ENCODE measurements around the gene E4F1.
"Not testable (repeated sequence)": the region's sequence is repeated elsewhere in the genome, so short reads cannot be mapped to it uniquely, and the experiment has no call there.

Gene E4F1

DNA sequence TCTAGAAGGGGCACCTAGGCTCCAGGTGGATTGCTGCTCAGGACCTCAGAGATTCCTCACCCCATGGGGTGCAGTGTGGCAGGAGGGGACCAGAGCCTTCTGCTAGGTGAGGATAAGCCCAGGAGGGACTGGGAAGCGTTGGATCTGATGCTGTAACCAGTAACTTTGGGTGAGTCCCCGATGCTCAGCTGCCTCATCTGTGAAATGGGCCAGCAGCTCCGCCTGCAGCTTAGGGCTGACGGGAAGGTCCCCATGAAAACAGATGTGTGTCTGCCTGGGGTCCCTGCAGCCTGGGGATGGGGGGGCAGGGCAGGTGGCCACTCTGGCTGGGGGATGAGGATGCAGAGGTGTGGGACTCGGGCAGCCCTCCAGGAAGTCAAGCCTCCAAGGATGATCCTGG is 24.3 kb upstream of the E4F1 start:
- H3K4me1 ChIP-seq, result peaks cover 7% of the 10 kb centered on the region
- no peak overlapping the region for H3K4me2 ChIP-seq (ENCODE audit: low read length)
- no peaks in the 10 kb centered on the region for H3K27me3 ChIP-seq (ENCODE audit: control insufficient read depth, insufficient read depth, low read length)
- H3K9me3 ChIP-seq (ENCODE audit: control insufficient read depth, low read length), result no peaks in the 10 kb centered on the region
- H2AFZ ChIP-seq, result no peak overlapping the region
- H3K9ac ChIP-seq, result no peak overlapping the region
- TF ChIP-seq, protein P1, sequence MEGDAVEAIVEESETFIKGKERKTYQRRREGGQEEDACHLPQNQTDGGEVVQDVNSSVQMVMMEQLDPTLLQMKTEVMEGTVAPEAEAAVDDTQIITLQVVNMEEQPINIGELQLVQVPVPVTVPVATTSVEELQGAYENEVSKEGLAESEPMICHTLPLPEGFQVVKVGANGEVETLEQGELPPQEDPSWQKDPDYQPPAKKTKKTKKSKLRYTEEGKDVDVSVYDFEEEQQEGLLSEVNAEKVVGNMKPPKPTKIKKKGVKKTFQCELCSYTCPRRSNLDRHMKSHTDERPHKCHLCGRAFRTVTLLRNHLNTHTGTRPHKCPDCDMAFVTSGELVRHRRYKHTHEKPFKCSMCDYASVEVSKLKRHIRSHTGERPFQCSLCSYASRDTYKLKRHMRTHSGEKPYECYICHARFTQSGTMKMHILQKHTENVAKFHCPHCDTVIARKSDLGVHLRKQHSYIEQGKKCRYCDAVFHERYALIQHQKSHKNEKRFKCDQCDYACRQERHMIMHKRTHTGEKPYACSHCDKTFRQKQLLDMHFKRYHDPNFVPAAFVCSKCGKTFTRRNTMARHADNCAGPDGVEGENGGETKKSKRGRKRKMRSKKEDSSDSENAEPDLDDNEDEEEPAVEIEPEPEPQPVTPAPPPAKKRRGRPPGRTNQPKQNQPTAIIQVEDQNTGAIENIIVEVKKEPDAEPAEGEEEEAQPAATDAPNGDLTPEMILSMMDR (IDR thresholded peaks at IDR 0.05), result no peak
- no peak overlapping the region for H3K27ac ChIP-seq
- H3K79me2 ChIP-seq, result peaks cover 2% of the 10 kb centered on the region
- no peaks in the 10 kb centered on the region for H3K36me3 ChIP-seq (ENCODE audit: control insufficient read depth, insufficient read depth, low read length)
- H3K4me3 ChIP-seq (ENCODE audit: low read depth, low read length), result no peak overlapping the region

DNA sequence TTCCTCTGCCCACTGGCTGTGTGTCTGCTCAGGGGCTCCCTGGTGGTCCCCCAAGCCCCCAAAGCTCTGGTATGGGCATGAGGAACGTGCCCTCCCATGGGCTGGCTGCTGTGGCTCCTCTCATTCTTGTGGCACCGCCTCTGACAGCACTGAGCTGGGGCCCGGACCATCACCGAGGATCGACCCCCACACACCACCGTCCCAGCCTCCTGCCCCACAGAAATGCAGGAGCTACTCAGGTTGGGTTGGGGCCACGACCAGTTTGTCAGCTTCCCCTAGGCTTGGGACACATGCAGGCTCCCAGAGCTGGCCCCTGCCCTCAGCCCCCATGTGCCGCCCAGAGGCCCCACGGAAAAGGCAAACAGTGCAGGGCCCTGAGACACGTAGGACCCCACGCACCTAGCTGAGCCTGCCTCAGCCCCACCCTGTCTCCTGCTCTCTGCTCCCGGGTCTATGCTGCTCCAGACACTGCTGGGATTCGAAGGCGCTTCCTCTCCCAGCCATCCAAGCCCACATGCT is 23.7 kb upstream of the E4F1 start:
- Histone ChIP-seq H3K79me2 (peaks cover 1% of the 10 kb centered on the region), H3K27ac (no peak overlapping the region), H3K9me3 (ENCODE audit: control insufficient read depth, low read length) (no peaks in the 10 kb centered on the region), H3K36me3 (ENCODE audit: control insufficient read depth, insufficient read depth, low read length) (no peaks in the 10 kb centered on the region), H3K4me3 (ENCODE audit: low read depth, low read length) (no peak overlapping the region), H3K4me1 (peaks cover 9% of the 10 kb centered on the region), H3K9ac (no peak overlapping the region), H2AFZ (no peak overlapping the region), H3K27me3 (ENCODE audit: control insufficient read depth, insufficient read depth, low read length) (no peaks in the 10 kb centered on the region), H3K4me2 (ENCODE audit: low read length) (no peak overlapping the region)
- TF ChIP-seq, protein P1 (IDR thresholded peaks at IDR 0.05), result no peak

DNA sequence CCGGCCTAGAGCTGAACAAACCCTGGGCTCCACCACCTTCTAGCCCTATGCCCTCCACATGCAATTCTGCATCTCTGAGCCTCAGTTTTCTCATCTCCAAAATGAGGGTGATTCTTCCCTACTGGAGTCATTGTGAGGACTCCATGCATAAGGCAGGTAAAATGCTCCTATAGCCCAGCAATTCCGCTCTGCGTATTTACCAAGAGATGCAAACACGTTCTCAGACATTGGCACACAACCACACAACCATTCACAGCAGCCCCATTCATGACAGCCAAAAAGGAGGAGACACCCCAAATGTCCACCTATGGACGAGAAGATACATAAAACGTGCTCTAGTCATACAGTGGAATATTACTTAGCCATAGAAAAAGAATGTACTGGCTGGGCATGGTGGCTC is 23.1 kb upstream of the E4F1 start:
- no peaks in the 10 kb centered on the region for H3K27me3 ChIP-seq (ENCODE audit: control insufficient read depth, insufficient read depth, low read length)
- no peaks in the 10 kb centered on the region for H3K9me3 ChIP-seq (ENCODE audit: control insufficient read depth, low read length)
- no peak overlapping the region for H2AFZ ChIP-seq

DNA sequence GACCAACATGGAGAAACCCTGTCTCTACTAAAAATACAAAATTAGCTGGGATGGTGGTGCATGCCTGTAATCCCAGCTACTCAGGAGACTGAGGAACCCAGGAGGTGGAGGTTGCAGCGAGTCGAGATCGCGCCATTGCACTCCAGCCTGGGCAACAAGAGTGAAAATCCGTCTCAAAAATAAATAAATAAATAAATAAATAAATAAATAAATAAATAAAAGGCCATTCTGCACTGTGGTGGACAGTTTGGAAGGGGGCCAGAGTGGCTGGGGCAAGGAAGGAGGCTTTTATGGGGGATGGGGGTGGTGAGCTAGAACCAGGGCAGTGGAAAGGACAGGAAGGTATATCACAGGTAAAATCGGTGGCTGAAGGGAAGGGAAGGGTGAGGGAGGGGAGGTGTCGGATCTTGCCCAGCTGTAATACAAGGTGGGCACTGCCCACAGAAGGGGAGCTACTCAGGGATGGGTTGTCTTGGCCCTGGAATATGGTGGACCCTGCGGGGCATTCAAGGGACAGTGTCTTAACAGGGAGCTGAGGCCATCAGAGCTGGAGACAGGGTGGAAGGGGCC is 20.2 kb upstream of the E4F1 start:
- not testable (repeated sequence) for H3K36me3 ChIP-seq (ENCODE audit: control insufficient read depth, insufficient read depth, low read length)

More for the DNA sequence above, 23.1 kb upstream of the E4F1 start:
- Histone ChIP-seq H3K36me3 (ENCODE audit: control insufficient read depth, insufficient read depth, low read length) (no peaks in the 10 kb centered on the region), H3K4me1 (peaks cover 5% of the 10 kb centered on the region), H3K27ac (no peak overlapping the region), H3K79me2 (no peaks in the 10 kb centered on the region), H3K4me3 (ENCODE audit: low read depth, low read length) (no peak overlapping the region), H3K9ac (no peak overlapping the region), H3K4me2 (ENCODE audit: low read length) (no peak overlapping the region)
- TF ChIP-seq, protein P1 (IDR thresholded peaks at IDR 0.05), result no peak

DNA sequence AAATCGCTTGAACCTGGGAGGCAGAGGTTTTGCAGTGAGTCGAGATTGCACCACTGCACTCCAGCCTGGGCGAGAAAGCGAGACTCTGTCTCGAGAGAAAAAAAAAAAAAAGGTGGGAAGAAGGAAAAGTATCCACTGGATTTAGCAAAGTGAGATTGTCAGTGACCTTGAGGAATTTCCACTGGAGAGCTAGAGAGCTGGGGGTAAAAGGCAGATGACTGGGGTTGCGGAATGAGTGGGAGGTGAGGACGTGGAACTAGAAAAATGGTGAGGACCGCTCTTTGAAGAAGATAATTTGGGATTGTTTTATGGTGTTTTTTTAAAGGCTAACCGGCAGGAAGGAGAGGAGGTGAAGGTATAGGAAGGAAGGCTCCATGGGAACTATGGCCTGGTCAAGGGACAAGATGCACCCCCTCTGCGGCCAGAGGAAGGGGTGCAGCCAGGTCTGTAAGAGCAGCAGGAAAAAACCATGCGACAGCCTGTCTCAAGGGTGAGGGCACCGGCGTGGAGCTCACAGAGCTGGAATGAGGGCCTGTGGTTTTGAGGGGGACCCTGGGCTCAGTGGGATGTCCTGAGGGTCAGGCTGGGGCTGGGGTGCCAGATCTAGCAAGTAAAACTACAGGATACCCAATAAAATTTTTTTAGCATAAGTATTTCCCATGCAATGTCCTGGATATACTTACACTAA is 18.8 kb upstream of the E4F1 start:
- TF ChIP-seq, protein P1 (IDR thresholded peaks at IDR 0.05), result no peak
- peak overlapping the region; percentile 95 for H2AFZ ChIP-seq
- peaks cover 3% of the 10 kb centered on the region for H3K4me1 ChIP-seq
- H3K9ac ChIP-seq, result peak overlapping the region; percentile 74
- peak overlapping the region; percentile 99 for H3K4me3 ChIP-seq (ENCODE audit: low read depth, low read length)
- peak overlapping the region; percentile 91 for H3K27ac ChIP-seq
- no peaks in the 10 kb centered on the region for H3K79me2 ChIP-seq
- no peaks in the 10 kb centered on the region for H3K9me3 ChIP-seq (ENCODE audit: control insufficient read depth, low read length)
- no peaks in the 10 kb centered on the region for H3K27me3 ChIP-seq (ENCODE audit: control insufficient read depth, insufficient read depth, low read length)
- H3K4me2 ChIP-seq (ENCODE audit: low read length), result peak overlapping the region; percentile 96
- H3K36me3 ChIP-seq (ENCODE audit: control insufficient read depth, insufficient read depth, low read length), result no peaks in the 10 kb centered on the region

More for the DNA sequence above, 20.2 kb upstream of the E4F1 start:
- H3K4me2 ChIP-seq (ENCODE audit: low read length); H3K9ac ChIP-seq; H3K27me3 ChIP-seq (ENCODE audit: control insufficient read depth, insufficient read depth, low read length); H3K4me3 ChIP-seq (ENCODE audit: low read depth, low read length); H3K9me3 ChIP-seq (ENCODE audit: control insufficient read depth, low read length); H3K27ac ChIP-seq; H2AFZ ChIP-seq; H3K4me1 ChIP-seq; H3K79me2 ChIP-seq: not testable (repeated sequence)

Data from parathyroid adenoma (tissue), 2 donors.